ENCODE data around the gene RPP38.

The RPP38 gene

GRCh38 chr10:15149042-15149771 is 52.1 kb downstream of the RPP38 start:
- no peak for TF ChIP-seq CTCF (IDR thresholded peaks at IDR 0.05; ENCODE audit: insufficient read depth, low read length, missing control alignments)
- ChIA-PET POLR2A (no interaction called here), CTCF (interaction anchor here (1.3 kb wide), 1 partner anchor 44 kb away, joined by 3 read pairs; no protein-coding TSS in a partner anchor)
- no peak for DNase-seq (ENCODE audit: low read depth, low spot score)
- no peak overlapping the region for H3K4me3 ChIP-seq (ENCODE audit: low read depth, low read length)

- H3K4me3 ChIP-seq (ENCODE audit: low read depth, low read length), result no peak overlapping the region
- no peak for DNase-seq (ENCODE audit: low read depth, low spot score)
- no peak for TF ChIP-seq CTCF (IDR thresholded peaks at IDR 0.05; ENCODE audit: insufficient read depth, low read length, missing control alignments)
- POLR2A ChIA-PET, result no interaction called here
- CTCF ChIA-PET, result interaction anchor here (1.3 to 1.5 kb wide), 2 partner anchors 25 to 45 kb away, joined by 3 read pairs; no protein-coding TSS in a partner anchor
Observed at GRCh38 chr10:15150563-15150962, 53.4 kb downstream of the RPP38 start.

GRCh38 chr10:15152556-15152955 is 55.4 kb downstream of the RPP38 start:
- TF ChIP-seq CTCF (IDR thresholded peaks at IDR 0.05; ENCODE audit: insufficient read depth, low read length, missing control alignments), result no peak
- ChIA-PET CTCF (interaction anchor here (1.1 to 2.2 kb wide), 2 partner anchors 14 to 38 kb away, joined by 3 to 11 read pairs; no protein-coding TSS in a partner anchor), POLR2A (no interaction called here)
- H3K4me3 ChIP-seq (ENCODE audit: low read depth, low read length), result no peak overlapping the region
- DNase-seq (ENCODE audit: low read depth, low spot score), result no peak
